ENCODE results near the gene TGM1. TPM values are rescaled to one million over a fixed set of nuclear protein-coding genes. Genes with fewer than 3 reads are reported as not detected.
A peak's percentile ranks its signal among the peaks of the same experiment; 100 is the strongest.
"Not testable (repeated sequence)": the region's sequence is repeated elsewhere in the genome, so short reads cannot be mapped to it uniquely, and the experiment has no call there.

TGM1 gene
- polyA plus RNA-seq, 2 donors = 609 to 890 TPM

DNA sequence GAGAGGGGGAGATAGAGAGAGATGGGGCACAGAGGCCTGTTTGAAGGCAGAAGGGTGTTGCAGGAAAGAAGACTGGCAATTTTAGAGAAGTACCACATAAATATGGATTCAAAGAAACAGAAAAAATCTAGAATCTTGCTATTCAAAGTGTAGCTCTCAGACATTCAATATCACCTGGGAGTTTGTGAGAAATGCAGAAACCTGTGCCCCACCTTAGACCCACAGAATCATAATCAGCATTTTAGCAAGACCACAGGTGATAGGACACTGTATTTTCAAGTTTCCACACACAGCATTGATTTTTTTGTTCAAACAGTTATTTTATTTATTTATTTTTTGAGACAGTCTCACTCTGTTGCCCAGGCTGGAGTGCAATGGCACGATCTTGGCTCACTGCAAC lies 34.1 kb downstream of the TGM1 start:
- Histone ChIP-seq H3K36me3 (ENCODE audit: control insufficient read depth in 2 of 2, insufficient read depth in 2 of 2, low read length in 1 of 2) (no peaks in the 10 kb centered on the region), H3K4me1 (ENCODE audit: control insufficient read depth in 2 of 2, insufficient read depth in 2 of 2, low read length in 1 of 2) (peaks cover 0 to 7% of the 10 kb centered on the region in 2 donors), H3K9me3 (ENCODE audit: control insufficient read depth in 2 of 2, insufficient read depth in 1 of 2, low read depth in 1 of 2, low read length in 1 of 2) (no peaks in the 10 kb centered on the region), H3K4me3 (ENCODE audit: low read depth in 1 of 2, low read length in 2 of 2) (no peak overlapping the region), H3K27ac (ENCODE audit: low read depth in 2 of 2, low read length in 1 of 2) (no peak overlapping the region), H3K27me3 (ENCODE audit: control insufficient read depth in 1 of 2, insufficient read depth in 2 of 2, low read length in 2 of 2) (no peaks in the 10 kb centered on the region)
- WGBS, 2 donors = 0 to 5% methylated on average over 1 of the region's 1 CpG

DNA sequence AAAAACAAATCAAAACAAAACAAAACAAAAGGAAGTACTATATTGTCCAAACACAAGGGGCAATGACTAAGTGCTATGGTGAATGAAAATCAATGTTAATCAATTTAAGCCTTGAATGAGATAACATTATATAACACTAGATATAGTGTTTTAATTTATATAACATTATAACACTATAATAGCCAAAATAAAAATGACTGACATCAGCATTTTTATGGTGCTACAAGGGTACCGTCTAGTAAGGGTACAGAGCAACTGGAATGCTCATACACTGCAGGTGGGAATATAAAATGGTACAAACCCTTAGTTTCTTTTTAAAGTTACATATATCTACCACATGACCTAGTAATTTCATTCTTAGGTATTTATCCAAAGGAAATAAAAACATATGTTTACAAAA lies 36.5 kb downstream of the TGM1 start:
- Histone ChIP-seq H3K27me3 (ENCODE audit: control insufficient read depth in 1 of 2, insufficient read depth in 2 of 2, low read length in 2 of 2) (no peaks in the 10 kb centered on the region), H3K27ac (ENCODE audit: low read depth in 2 of 2, low read length in 1 of 2) (no peak overlapping the region), H3K4me1 (ENCODE audit: control insufficient read depth in 2 of 2, insufficient read depth in 2 of 2, low read length in 1 of 2) (peaks cover 0 to 4% of the 10 kb centered on the region in 2 donors), H3K4me3 (ENCODE audit: low read depth in 1 of 2, low read length in 2 of 2) (no peak overlapping the region), H3K9me3 (ENCODE audit: control insufficient read depth in 2 of 2, insufficient read depth in 1 of 2, low read depth in 1 of 2, low read length in 1 of 2) (no peaks in the 10 kb centered on the region), H3K36me3 (ENCODE audit: control insufficient read depth in 2 of 2, insufficient read depth in 2 of 2, low read length in 1 of 2) (no peaks in the 10 kb centered on the region)
- WGBS, 2 donors = 78 to 83% methylated on average over 1 of the region's 1 CpG

DNA sequence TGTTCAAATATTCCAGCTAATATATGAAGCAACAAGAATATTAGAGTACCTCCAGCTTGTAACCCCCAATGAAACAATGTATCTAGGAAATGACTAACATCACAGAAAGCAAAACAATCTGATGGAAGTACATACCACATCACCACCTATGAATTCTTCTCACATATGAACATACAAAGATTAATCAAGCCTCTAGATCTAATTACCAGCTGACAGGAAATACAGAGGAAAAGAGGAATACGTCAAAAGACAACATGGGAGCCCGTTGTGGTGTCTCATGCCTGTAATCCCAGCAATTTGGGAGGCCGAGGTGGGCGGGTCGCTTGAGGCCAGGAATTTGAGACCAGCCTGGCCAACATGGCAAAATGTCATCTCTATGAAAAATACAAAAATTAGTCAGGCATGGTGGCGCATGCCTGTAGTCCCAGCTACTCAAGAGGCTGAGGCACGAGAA lies 38.3 kb downstream of the TGM1 start:
- 84 to 87% methylated on average over 7 of the region's 7 CpGs for WGBS, 2 donors

DNA sequence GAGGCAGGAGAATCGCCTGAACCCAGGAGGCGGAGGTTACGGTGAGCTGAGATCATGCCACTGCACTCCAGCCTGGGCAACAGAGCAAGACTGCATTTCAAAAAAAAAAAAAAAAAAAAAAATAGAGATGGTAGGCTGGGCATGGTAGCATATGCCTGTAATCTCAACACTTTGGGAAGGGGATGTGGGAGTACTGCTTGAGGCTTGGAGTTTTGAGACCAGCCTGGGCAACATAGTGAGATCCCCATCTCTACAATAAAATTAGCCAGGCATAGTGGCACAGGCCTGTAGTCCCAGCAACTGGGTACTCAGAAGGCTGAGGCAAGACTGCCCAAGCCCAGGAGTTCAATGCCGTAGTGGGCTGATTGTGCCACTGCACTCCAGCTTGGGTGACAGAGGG lies 40.0 kb downstream of the TGM1 start:
- H3K4me1 ChIP-seq (ENCODE audit: control insufficient read depth in 2 of 2, insufficient read depth in 2 of 2, low read length in 1 of 2); H3K27me3 ChIP-seq (ENCODE audit: control insufficient read depth in 1 of 2, insufficient read depth in 2 of 2, low read length in 2 of 2); H3K4me3 ChIP-seq (ENCODE audit: low read depth in 1 of 2, low read length in 2 of 2); H3K27ac ChIP-seq (ENCODE audit: low read depth in 2 of 2, low read length in 1 of 2); H3K9me3 ChIP-seq (ENCODE audit: control insufficient read depth in 2 of 2, insufficient read depth in 1 of 2, low read depth in 1 of 2, low read length in 1 of 2); H3K36me3 ChIP-seq (ENCODE audit: control insufficient read depth in 2 of 2, insufficient read depth in 2 of 2, low read length in 1 of 2): not testable (repeated sequence)
- WGBS, 2 donors = 99% methylated on average over 4 of the region's 4 CpGs

More for the DNA sequence above, 38.3 kb downstream of the TGM1 start:
- no peaks in the 10 kb centered on the region for H3K36me3 ChIP-seq (ENCODE audit: control insufficient read depth in 2 of 2, insufficient read depth in 2 of 2, low read length in 1 of 2)
- no peaks in the 10 kb centered on the region for H3K4me1 ChIP-seq (ENCODE audit: control insufficient read depth in 2 of 2, insufficient read depth in 2 of 2, low read length in 1 of 2)
- H3K27ac ChIP-seq (ENCODE audit: low read depth in 2 of 2, low read length in 1 of 2) = no peak overlapping the region
- H3K4me3 ChIP-seq (ENCODE audit: low read depth in 1 of 2, low read length in 2 of 2) = no peak overlapping the region
- no peaks in the 10 kb centered on the region for H3K9me3 ChIP-seq (ENCODE audit: control insufficient read depth in 2 of 2, insufficient read depth in 1 of 2, low read depth in 1 of 2, low read length in 1 of 2)
- no peaks in the 10 kb centered on the region for H3K27me3 ChIP-seq (ENCODE audit: control insufficient read depth in 1 of 2, insufficient read depth in 2 of 2, low read length in 2 of 2)

DNA sequence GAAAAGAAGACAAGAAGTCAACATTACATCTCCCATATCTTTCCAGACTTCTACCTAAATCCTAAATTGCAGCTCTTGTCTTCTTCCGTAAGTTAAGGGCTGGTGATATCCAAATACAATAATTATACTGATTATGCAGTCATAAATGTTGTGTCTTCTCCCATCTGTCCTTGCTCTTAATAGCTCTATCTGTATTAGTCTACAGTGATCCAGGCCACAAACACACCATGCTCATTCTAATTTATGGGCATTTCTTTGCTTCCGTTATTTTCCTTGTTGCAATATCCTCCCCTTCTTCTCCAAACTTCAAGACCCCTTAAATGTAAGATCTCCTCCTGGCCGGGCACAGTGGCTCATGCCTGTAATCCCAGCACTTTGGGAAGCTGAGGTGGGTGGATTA lies 43.5 kb downstream of the TGM1 start:
- Histone ChIP-seq H3K4me3 (ENCODE audit: low read depth in 1 of 2, low read length in 2 of 2) (no peak overlapping the region), H3K9me3 (ENCODE audit: control insufficient read depth in 2 of 2, insufficient read depth in 1 of 2, low read depth in 1 of 2, low read length in 1 of 2) (no peaks in the 10 kb centered on the region), H3K27ac (ENCODE audit: low read depth in 2 of 2, low read length in 1 of 2) (no peak overlapping the region), H3K4me1 (ENCODE audit: control insufficient read depth in 2 of 2, insufficient read depth in 2 of 2, low read length in 1 of 2) (no peaks in the 10 kb centered on the region), H3K36me3 (ENCODE audit: control insufficient read depth in 2 of 2, insufficient read depth in 2 of 2, low read length in 1 of 2) (peaks cover 3 to 5% of the 10 kb centered on the region in 2 donors), H3K27me3 (ENCODE audit: control insufficient read depth in 1 of 2, insufficient read depth in 2 of 2, low read length in 2 of 2) (no peaks in the 10 kb centered on the region)
- 63% methylated on average over 3 of the region's 3 CpGs for WGBS, 2 donors

DNA sequence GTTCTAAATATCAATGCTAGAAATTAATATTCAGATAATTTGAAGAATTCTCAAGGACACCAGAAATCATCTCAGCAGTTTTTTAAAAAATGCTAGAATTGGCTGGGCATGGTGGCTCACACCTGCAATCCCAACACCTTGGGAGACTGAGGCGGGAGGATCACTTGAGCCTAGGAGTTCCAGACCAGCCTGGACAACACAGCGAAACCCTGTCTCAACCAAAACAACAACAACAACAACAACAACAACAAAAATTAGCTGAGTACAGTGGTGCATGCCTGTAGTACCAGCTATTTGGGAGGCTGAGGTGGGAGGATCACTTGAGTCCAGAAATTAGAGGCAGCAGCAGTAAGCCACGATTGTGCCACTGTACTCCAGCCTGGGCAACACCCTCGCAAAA lies 43.9 kb downstream of the TGM1 start:
- no peak overlapping the region for H3K4me3 ChIP-seq (ENCODE audit: low read depth in 1 of 2, low read length in 2 of 2)
- H3K4me1 ChIP-seq (ENCODE audit: control insufficient read depth in 2 of 2, insufficient read depth in 2 of 2, low read length in 1 of 2) = no peaks in the 10 kb centered on the region
- peaks cover 3 to 5% of the 10 kb centered on the region in 2 donors for H3K36me3 ChIP-seq (ENCODE audit: control insufficient read depth in 2 of 2, insufficient read depth in 2 of 2, low read length in 1 of 2)
- H3K27me3 ChIP-seq (ENCODE audit: control insufficient read depth in 1 of 2, insufficient read depth in 2 of 2, low read length in 2 of 2) = no peaks in the 10 kb centered on the region
- H3K27ac ChIP-seq (ENCODE audit: low read depth in 2 of 2, low read length in 1 of 2) = no peak overlapping the region
- H3K9me3 ChIP-seq (ENCODE audit: control insufficient read depth in 2 of 2, insufficient read depth in 1 of 2, low read depth in 1 of 2, low read length in 1 of 2) = no peaks in the 10 kb centered on the region
- WGBS, 2 donors = 93 to 96% methylated on average over 4 of the region's 4 CpGs

DNA sequence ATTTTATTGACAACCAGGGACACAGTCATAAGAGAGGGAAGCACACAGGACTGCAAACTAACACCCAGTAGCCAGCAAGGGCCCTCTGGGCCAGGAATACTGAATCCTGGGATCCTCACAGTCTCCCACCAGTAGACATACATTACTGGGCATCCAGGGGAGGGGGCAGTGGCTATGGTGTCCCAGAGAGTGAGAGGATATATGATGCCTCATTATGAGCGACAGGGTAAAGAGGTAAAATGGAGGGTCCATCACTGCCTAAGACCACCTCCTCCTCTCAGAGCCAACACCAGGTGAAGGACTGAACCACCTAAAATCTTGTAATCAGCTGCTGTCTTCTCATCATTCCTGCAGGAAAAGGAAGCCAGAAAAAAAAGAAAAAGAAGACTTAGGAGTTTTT lies 46.1 kb downstream of the TGM1 start:
- 95 to 97% methylated on average over 1 of the region's 1 CpG for WGBS, 2 donors
- H3K27ac ChIP-seq (ENCODE audit: low read depth in 2 of 2, low read length in 1 of 2); H3K27me3 ChIP-seq (ENCODE audit: control insufficient read depth in 1 of 2, insufficient read depth in 2 of 2, low read length in 2 of 2); H3K9me3 ChIP-seq (ENCODE audit: control insufficient read depth in 2 of 2, insufficient read depth in 1 of 2, low read depth in 1 of 2, low read length in 1 of 2); H3K4me1 ChIP-seq (ENCODE audit: control insufficient read depth in 2 of 2, insufficient read depth in 2 of 2, low read length in 1 of 2); H3K36me3 ChIP-seq (ENCODE audit: control insufficient read depth in 2 of 2, insufficient read depth in 2 of 2, low read length in 1 of 2); H3K4me3 ChIP-seq (ENCODE audit: low read depth in 1 of 2, low read length in 2 of 2): not testable (repeated sequence)

DNA sequence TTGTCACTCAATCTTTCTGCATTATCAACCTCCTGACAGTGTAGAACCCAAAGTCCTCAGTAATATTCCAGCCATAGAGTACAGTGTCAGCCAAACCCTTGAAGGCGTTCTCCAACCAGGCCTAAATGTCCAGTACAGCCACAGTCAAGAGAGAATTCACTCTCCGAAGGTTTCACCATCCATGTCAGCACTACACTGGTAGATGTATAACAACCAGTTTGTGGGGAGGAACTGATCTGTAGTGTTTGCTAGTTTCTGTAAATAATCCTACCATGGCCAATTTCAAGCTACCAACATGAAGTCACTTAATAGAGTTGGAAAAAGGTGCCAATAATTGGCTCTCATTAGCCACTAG lies 46.7 kb downstream of the TGM1 start:
- Histone ChIP-seq H3K4me3 (ENCODE audit: low read depth in 1 of 2, low read length in 2 of 2) (no peak overlapping the region), H3K27ac (ENCODE audit: low read depth in 2 of 2, low read length in 1 of 2) (peak overlapping the region in 1 of 2 donors; percentile 99), H3K4me1 (ENCODE audit: control insufficient read depth in 2 of 2, insufficient read depth in 2 of 2, low read length in 1 of 2) (no peaks in the 10 kb centered on the region), H3K9me3 (ENCODE audit: control insufficient read depth in 2 of 2, insufficient read depth in 1 of 2, low read depth in 1 of 2, low read length in 1 of 2) (no peaks in the 10 kb centered on the region), H3K36me3 (ENCODE audit: control insufficient read depth in 2 of 2, insufficient read depth in 2 of 2, low read length in 1 of 2) (peaks cover 5 to 6% of the 10 kb centered on the region in 2 donors), H3K27me3 (ENCODE audit: control insufficient read depth in 1 of 2, insufficient read depth in 2 of 2, low read length in 2 of 2) (no peaks in the 10 kb centered on the region)
- WGBS, 2 donors = 84 to 92% methylated on average over 2 of the region's 2 CpGs

DNA sequence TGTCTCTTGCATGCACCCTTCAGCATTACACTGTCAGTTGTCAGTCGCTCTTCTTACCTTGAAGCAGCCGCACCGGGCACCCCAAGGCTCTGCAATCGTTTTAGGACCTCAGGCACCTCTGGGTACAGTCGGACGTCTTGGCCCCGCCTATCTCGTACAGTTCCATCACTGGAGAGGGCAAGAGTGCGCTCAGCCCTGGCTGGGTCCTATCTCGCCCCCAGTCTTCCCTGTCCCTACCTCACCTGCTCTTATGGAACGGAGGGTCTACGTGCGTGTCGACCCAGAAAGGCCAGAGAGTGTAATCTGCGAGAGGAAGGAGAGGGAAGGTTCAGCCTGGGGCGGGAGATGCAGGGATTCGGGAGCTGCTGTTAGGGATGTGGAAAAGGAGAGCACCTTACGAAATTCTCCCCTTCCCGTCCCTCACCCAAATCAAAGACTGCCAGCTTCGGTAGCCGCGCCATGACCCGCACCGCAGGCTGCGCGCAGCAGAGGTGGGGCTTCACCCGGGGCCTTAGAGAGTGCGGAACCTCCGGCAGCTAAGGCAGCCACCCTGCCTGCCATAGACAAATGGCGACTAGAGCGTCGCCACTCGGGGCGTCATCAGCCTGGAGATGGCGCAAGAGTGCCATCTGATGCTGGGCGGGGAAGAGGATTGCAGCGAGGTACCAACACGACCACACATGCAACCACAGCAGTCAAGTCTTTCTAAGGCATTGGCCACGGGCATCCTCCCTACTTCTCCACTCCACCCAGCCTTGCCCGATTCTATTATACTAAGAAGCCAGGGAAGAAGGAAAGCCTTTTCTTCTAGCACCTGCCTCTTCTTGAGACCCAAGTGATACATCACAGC lies 47.3 kb downstream of the TGM1 start, which contains the start of gene MDP1:
Gene MDP1 (minus strand): TSS at position 572 of the 850 bp plus-strand sequence. CDS start 111 bp downstream, at position 461.
- 0 to 1% methylated on average over 40 of the region's 40 CpGs for WGBS, 2 donors
- H3K36me3 ChIP-seq (ENCODE audit: control insufficient read depth in 2 of 2, insufficient read depth in 2 of 2, low read length in 1 of 2) = peaks cover 5 to 8% of the 10 kb centered on the region in 2 donors
- peak within 1 kb of the TSS; percentile 92 to 99 for H3K27ac ChIP-seq (ENCODE audit: low read depth in 2 of 2, low read length in 1 of 2)
- H3K9me3 ChIP-seq (ENCODE audit: control insufficient read depth in 2 of 2, insufficient read depth in 1 of 2, low read depth in 1 of 2, low read length in 1 of 2) = no peaks in the 10 kb centered on the region
- no peaks in the 10 kb centered on the region for H3K27me3 ChIP-seq (ENCODE audit: control insufficient read depth in 1 of 2, insufficient read depth in 2 of 2, low read length in 2 of 2)
- H3K4me1 ChIP-seq (ENCODE audit: control insufficient read depth in 2 of 2, insufficient read depth in 2 of 2, low read length in 1 of 2) = no peaks in the 10 kb centered on the region
- peak within 1 kb of the TSS; percentile 61 to 67 for H3K4me3 ChIP-seq (ENCODE audit: low read depth in 1 of 2, low read length in 2 of 2)
